ENCODE measurements around the gene FSIP2. TPM values are rescaled to one million over a fixed set of nuclear protein-coding genes. Genes with fewer than 3 reads are reported as not detected.

The FSIP2 gene, protein sequence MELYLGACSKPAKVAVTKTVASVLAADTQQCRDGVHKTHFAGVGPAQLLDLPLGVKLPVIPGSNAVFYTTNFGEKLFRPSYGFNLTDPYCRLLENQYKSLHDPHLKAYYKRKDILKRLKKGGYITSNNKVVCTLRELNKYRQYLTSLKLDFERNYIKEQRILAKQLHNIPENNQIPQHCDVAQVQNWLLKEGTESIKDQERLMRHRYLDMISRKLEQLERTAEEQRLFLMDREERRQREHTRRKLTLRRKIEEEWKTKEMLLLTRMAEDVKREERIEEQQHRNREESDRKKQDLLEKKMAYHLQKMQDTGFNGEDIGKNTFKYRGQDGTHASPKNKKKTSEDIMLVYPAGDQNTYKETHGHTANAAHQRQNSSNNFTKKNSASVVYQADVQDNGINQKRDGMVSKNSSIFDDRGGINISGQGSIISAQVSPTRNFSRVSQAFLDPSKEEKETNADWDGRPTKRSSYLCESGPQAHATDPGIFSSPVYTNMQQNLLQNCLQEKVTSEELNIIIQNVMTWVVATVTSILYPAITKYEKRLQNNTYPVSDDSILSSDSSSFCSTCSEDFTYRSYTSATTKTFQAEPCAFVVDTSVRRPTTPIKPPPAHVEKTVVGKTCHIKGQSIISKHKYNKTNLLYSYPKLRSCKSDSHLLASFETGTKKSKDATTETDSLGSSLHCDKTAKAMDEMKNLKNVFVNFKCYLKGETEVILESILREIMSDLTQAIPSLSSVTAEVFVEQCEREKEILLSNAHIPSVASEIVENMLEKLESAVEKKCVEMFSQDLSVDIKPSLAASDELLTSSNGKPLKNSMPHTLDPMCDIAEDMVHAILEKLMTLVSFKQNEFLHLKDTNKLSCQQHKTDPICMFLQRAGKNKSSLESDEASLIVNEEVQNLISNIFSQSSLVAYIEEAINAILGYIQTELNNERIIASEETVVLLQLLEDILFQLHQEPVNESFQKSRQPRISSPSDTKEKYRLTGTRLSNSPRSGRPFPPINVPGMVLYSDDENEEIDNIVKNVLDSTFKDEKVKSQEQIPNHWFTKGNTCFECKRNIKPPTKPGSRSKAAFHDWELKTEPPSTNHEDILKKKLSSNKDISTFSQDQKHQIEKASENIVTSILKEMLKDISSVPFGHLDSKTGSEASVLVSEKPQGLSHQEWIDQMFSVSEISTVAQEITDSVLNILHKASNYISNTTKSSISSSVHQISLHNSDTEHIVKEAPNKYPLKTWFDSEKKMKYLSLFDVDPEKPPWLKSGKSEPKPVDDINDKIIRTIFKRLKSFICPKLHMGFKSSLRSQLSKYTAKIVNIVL (N-terminal part only)
- total RNA-seq: under 1 TPM; 0.47 to 0.52 TPM
- long read RNA-seq: 0 reads

DNA sequence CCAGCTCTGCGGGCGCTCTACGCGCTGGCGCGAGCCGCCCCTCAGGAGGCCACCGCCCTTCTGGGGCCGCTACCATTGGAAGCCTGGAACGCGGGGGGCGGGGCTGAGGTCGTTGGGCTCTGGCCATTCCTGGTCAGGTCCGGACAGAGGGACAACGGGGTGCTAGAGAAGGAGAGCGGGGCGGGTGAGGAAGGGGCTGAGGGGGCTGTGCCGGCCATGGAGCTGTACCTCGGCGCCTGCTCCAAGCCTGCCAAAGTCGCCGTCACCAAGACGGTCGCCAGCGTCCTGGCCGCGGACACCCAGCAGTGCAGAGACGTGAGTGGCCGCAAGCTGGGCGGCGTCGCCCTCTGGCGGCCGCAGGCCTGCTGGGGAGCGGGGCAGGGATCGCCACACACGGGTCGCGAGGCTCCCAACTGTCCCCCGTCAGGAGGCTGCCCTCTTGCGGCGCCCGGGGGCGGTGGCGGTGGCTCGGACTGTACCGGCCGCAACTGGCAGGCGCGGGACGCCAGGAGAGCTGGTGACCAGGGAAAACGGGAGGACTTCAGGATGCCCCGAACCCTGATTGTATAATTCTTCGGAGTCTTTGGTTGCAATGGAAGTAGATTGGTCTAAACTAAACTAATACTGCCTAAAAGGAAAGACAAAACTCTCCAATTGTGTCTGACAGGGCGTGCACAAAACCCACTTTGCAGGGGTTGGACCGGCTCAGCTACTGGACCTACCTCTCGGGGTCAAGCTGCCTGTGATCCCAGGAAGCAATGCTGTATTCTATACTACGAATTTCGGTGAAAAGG is at the start of gene FSIP2:
TSS of gene FSIP2 (plus strand) at position 126 of the 794 bp plus-strand sequence. CDS start at position 217, 91 bp downstream.
- ATAC-seq (peak; percentile 96 to 97), DNase-seq (peak; percentile 53)
- intact Hi-C loops (cut with DNase I): no loop called here

DNA sequence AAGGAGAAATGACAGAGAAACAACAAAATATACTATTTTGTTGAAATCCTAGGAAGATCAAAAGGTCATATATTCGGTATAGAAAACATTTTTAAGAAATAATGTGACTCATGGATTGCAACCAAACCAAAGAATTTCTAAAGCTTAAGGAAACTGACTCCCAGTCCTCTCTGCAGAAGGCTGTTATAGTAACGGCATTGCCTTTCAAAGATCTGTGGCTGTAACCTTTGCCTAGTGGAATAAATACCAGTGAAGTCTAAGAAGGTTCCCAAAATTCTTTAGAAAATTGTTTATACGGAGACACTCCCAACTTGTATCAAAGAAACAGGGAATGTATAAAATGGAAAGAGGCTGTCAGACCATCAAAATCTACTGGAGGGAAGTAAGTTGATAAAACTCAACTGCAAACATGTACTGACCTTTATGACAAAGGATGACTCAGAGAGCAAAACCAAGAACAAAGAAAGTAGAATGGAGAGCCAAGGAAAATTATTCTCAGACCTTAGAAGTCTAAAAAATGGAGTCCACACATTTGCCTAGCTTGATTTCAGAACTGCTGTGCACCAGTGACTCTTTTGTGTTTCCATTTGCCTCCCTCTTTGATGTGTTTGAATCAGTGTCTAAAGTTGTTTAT is 48.6 kb upstream of the FSIP2 start:
- ATAC-seq: no peak
- intact Hi-C loops (cut with DNase I): no loop called here
- no peak for DNase-seq

DNA sequence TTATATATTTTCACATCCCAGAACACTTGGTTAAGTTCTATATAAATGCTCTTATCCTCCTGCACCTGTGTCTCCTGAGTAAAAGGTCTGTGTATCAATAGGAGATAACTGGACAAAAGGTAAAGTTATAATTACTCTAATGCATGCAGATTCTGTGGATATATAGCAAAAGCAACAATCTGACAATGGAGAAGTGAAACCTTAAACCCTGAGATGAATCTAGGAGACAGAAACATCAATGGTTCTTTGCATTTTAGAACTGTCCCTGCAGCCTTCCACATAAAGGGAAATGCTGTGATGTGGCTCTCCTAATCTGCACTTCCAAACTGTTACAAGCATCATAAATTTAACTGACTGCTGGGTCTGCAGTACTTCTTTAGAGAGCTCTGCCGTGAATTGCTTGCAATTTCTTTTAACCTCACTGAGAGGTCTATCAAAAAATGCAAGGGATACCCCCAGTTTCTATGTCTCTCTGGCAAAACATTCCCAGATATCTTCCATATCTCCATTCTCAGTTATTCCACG is 42.8 kb upstream of the FSIP2 start:
- DNase-seq: no peak
- intact Hi-C loops (cut with DNase I): no loop called here
- ATAC-seq: no peak

DNA sequence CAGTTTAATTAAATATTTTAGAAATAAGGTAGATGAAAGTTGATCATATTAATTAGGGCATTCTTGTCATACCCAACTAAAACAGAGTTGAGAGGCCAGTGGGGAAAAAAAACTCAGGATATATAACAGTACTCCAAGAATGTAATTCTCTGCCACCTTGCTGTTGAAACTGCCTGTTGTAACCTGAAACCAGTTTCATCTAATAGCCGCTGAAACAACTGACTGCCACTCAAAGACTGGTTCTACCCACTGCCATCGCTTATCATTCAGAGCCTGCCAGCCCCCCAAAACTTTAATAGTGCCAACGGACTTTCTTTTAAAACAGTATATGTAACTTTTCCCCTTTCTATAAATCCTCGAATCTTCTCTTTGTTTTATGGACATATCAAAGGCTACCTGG is 37.7 kb upstream of the FSIP2 start:
- intact Hi-C loops (cut with DNase I): no loop called here
- ATAC-seq (no peak), DNase-seq (no peak)

DNA sequence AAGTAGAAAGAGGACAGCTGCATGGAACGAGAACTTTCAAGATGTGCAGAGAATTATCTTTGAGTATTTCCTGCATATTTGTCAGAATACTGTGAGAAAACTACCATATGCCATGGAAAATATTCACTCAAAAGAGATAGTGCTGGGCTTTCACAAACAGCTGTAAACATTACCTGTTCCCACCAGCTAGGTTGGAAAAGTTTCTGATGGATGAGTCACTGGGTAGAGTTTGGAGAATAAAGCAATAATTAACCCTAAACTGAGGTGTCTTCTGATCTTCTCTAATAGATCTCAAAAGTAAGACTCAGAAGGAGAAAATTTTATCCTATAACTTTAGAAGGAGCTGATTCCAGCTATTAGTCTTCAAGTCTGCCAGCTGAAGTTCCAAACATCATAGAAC is 3.9 kb upstream of the FSIP2 start:
- intact Hi-C loops (cut with DNase I): no loop called here
- DNase-seq (no peak), ATAC-seq (no peak)

DNA sequence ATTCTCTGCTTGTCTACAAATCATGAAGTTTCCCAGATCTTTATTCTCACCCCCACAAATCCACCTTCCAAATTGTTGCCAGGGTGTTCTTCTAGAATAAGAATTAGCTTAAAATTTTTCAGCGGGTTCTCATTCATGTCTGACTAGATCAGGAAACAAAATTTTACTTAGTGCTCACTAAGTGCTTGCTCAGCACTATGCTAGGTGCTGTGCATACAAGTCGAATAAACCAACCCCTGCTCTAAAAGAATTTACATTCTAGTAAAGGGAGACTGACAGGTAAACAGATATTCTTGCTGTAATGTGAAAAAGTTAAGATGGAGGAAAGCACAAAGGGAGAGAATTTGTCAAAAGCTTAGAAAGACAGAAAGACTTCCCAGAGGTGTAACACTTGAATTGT is 2.4 kb upstream of the FSIP2 start:
- intact Hi-C loops (cut with DNase I): no loop called here
- DNase-seq: no peak
- no peak for ATAC-seq

DNA sequence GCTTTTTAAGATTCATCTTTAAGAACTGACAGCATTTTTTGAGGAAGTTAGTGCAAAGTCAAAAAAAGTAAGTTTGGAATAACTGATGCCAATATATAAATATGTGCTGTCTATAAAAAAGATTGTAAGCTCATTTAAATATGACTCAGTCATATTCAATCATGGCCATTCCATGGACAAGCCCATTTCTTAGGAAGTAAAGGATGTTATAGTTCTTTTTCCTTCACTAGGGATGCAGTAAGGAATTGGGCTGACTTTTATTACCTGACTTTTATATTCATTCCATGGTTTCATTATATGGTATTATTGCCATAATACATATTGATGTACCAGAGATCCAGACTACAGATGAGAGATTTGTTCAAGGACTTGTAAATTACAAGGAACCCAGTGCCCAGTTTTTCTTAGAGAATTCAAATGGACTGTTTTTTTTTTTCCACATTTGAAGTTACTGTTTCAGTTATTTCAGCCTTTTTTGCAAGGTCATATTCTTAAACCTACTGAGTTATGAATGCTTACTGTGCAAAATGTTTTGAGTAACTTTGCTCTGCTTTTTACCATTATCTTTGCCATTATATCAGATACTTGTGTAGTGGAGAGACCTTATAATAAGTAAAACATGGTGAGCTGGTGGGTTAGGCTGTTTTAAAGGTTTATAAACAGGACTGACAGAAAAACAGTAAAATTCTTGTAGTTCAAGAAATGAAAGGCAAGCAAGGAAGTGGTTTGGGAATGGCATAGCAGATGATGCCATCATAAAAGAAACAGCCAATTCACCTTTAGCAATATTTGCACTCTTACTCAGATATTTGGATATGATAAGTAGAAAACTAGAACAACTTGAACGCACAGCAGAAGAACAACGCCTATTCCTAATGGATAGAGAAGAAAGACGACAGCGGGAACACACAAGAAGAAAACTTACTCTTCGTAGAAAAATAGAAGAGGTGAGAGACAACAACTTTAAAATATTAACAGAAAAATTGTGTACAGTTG is 7.6 kb downstream of the FSIP2 start:
- intact Hi-C loops (cut with DNase I): no loop called here
- DNase-seq: no peak
- ATAC-seq: no peak

DNA sequence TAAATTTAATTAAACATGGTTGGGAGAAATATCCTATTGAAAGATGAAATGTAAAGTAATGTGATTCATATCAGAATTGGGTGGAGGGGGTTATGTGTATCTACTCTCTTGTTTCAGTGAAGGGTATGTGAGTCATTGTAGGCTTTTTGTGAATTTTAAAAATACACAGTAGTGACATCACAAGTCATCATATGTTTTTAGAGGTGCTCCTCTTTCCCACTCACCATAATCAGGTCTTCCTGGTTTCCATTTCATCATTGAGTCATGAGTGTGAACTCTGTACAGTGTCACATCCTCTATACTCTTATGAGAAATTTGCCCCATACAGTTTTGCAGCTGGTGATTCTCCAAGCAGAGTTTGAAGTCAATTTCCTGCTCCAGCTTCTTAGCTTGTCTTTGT is 18.8 kb downstream of the FSIP2 start:
- intact Hi-C loops (cut with DNase I): no loop called here
- no peak for ATAC-seq

DNA sequence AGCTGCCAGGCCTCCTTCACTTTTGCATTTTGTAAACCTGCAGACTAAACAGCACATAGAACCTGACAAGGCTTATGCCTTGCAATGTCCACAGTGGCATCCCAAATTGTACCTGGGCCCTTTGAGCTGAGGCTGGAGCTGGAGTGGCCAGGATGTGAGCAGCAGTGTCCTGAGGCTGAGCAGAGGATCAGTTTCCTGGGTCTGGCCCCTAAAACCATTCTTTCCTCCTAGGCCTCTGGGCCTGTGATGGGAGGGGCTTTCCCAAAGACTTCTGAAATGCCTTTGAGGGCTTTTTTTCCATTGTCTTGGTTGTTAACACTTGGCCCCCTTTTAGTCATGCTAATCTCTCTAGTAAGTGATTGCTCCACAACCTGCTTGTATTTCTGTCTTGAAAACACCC is 32.8 kb downstream of the FSIP2 start:
- DNase-seq (no peak), ATAC-seq (no peak)
- intact Hi-C loops (cut with DNase I): no loop called here

More for the DNA sequence above, 18.8 kb downstream of the FSIP2 start:
- no peak for DNase-seq

DNA sequence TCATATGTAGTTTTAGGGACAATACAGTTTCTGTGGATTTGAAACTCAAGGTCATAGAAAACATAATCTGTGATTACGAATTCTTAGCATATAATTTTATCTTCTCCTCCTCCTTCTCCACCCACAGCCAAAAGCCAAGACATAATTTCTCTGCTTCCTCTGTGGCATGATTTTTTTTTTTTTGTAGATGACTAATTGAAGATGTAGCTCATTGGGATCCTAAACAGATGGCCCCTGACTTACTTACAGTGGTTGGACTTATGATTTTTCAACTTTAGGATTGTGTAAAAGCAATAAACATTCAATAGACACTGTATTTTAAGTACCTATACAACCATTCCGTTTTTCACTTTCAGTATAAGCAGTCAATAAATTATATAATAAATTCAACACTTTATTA is 42.3 kb downstream of the FSIP2 start:
- ATAC-seq (no peak), DNase-seq (no peak)
- intact Hi-C loops (cut with DNase I): no loop called here

DNA sequence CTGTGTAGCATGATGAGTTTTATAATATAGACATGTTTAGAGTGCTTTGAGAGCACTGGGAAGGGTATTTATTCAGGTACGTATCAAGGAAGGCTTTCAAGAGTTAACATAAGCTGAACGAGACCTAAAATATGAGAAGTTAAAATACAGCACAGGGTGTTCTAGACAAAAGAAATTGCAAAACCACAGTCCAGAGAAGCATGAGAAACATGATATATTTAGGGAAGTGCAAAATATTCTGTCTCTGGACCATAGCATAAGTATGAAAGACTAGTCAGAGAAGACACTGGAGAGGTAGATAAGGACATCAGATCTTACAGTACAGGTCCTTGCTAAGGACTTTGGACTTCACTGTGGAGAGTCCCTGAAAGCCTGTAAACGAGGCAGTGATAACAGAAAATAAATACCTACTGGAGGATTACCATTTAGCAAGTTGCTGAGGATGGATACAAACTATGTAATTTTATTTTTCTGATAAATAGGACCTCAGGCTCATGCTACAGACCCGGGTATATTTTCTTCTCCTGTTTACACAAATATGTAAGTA is 43.7 kb downstream of the FSIP2 start:
- intact Hi-C loops (cut with DNase I): no loop called here
- no peak for ATAC-seq

DNA sequence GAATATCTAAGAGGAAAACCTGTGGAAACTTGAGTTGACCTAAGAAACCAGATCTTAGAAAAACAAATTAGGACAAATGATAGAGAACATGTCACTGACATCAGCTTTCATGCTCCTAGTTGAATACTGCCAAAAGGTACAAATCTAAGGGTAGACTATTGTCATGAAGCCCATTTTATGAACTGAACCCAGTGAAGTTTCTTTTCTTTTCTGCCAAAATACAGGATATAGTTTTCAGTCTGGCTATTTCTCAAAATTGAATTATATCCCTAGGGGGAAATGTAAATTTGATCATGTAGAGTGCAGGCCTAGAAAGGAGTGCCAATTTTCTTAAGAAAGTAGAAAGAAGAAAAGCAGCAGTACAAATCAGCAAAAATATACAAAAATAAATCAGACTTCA is 46.6 kb downstream of the FSIP2 start:
- ATAC-seq (no peak), DNase-seq (no peak)
- intact Hi-C loops (cut with DNase I): no loop called here

More for the DNA sequence above, 43.7 kb downstream of the FSIP2 start:
- DNase-seq: no peak

DNA sequence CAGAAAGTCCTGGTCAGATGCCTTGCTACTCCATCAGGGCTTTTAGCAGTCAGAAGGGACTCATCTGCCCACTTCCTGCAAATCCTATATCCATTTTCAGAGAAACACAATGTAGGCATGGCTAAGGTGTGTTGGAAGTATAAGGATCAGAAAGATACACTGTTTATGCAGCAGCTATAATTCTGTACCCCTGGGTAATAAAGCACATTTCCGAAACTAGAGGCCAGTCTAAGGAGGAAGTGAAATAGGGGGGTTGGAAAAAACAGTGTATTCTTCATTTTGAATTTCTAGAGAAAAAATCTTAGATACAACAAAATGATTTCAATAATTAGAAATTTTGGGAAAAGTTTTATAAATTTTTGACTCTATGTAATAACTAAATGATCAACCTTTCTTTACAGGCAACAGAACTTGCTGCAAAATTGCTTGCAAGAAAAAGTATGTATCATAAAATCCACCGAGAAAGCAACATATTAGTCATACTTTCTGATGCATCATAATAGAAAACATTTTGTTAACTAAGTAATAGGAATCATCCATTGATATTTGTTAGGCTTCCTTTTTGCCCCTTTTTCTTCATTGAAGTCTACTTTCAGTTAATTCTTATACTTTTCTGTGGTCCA is 47.4 kb downstream of the FSIP2 start:
- intact Hi-C loops (cut with DNase I): no loop called here
- no peak for ATAC-seq

DNA sequence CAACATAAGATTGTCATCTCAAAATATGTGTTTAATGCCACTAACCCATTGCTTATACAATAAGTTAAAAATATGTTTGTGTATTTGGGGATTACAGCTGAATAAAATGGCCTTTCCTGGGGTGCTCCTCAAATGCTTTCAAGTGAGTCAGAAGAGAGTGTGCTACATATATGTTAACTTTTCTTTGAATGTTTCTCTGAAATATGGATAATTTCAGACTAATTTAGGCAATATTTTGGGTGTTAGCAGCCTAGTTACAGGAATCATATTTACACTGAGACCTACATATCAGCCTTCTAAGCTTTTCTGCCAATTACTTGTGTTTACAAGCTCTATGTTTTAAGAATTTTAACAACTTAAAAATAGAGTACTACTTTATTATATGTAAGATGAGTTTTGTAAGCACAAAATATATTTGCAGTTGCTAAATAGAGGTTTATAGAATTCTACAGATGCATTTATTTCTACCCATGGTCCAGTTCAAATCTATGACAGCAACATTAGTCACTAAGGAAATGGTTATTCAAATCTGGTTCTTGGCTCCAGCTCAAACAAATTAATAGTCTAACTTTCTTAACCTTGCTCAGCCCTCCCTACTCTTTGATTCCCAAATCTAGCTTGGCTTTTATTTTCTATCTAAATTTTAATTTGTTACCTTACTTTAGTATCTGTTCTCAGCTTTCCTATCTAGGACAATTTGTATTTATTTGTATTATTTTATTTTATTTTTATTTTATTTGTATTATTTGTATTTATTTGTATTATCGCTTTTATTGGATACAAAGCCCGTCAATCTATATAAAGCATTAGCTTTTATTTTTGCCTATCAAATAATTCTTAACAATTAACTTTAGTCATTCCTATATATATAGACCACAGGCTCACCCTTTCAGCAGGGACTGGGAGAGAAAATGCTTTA is 48.9 kb downstream of the FSIP2 start:
- intact Hi-C loops (cut with DNase I): no loop called here
- ATAC-seq (no peak), DNase-seq (no peak)

More for the DNA sequence above, 47.4 kb downstream of the FSIP2 start:
- no peak for DNase-seq

DNA sequence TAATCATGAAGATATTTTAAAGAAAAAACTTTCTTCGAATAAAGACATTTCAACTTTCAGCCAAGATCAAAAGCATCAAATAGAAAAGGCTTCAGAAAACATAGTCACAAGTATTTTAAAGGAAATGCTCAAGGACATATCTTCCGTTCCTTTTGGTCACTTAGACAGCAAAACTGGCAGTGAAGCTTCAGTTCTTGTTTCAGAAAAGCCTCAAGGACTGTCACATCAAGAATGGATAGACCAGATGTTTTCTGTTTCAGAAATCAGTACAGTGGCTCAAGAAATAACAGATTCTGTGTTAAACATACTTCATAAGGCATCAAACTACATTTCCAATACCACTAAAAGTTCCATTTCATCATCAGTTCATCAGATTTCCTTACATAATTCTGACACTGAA is 51.8 kb downstream of the FSIP2 start:
- no peak for DNase-seq
- no peak for ATAC-seq
- intact Hi-C loops (cut with DNase I): no loop called here
